Brain microvascular endothelial cell (primary cell): ENCODE data around the gene ANP32A.

Experiments
- DNase-seq: peaks from one replicate; pipeline ENCODE4 v3.0.0-alpha.2; 2020
- H3K27ac ChIP-seq: fragments of 250-450 bp; sonication (Bioruptor Pico); 2 replicates; pipeline ENCODE4 v1.5.1; 2020; ENCODE audit warnings: mild to moderate bottlenecking, moderate library complexity
- H3K27me3 ChIP-seq: fragments of 250-450 bp; sonication (Bioruptor Pico); replicated peaks from 2 replicates; pipeline ENCODE4 v1.5.1; 2020; ENCODE audit warnings: mild to moderate bottlenecking
- H3K36me3 ChIP-seq: fragments of 250-450 bp; sonication (Bioruptor Pico); replicated peaks from 2 replicates; pipeline ENCODE4 v1.5.1; 2020; ENCODE audit warnings: mild to moderate bottlenecking
- H3K4me3 ChIP-seq: 2 replicates; pipeline ENCODE4 v1.5.1; 2011; ENCODE audit warnings: low read depth, mild to moderate bottlenecking, control low read depth, low read length, moderate library complexity
- in situ Hi-C: cut with HindIII; loops from 2 replicates; pipeline ENCODE4 v1.10.0; 2017; ENCODE audit warnings: low sequenced_read_pairs, low pct_ligation_motif_present
- TF ChIP-seq, protein P1 (sequence below): IDR thresholded peaks from 2 replicates; pipeline ENCODE4 v1.5.1; 2011; ENCODE audit warnings: low read depth, mild to moderate bottlenecking, moderate library complexity, low read length, control low read depth, inconsistent platforms; ENCODE audit errors: missing control alignments

ANP32A gene

DNA sequence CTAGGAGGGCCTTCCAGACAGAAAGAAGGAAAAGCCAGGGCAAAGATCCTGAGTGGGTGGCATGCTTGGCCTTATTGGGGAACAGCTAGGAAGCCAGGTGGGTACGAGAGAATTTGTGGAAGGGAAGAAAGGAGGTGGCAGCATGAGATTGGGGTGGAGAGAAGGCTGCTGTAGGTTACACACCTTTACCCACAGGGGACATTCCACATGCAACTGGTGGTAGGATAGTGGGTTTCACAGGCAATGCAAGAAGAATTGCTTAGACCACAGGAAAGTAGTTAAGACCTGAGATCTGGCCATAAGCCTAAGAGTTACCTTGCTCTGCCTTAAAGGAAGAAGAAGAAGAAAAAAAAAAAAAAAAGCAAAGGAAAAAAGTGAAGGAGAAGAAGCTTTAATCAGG lies 19.8 kb downstream of the ANP32A start:
- in situ Hi-C loops: no loop called here

DNA sequence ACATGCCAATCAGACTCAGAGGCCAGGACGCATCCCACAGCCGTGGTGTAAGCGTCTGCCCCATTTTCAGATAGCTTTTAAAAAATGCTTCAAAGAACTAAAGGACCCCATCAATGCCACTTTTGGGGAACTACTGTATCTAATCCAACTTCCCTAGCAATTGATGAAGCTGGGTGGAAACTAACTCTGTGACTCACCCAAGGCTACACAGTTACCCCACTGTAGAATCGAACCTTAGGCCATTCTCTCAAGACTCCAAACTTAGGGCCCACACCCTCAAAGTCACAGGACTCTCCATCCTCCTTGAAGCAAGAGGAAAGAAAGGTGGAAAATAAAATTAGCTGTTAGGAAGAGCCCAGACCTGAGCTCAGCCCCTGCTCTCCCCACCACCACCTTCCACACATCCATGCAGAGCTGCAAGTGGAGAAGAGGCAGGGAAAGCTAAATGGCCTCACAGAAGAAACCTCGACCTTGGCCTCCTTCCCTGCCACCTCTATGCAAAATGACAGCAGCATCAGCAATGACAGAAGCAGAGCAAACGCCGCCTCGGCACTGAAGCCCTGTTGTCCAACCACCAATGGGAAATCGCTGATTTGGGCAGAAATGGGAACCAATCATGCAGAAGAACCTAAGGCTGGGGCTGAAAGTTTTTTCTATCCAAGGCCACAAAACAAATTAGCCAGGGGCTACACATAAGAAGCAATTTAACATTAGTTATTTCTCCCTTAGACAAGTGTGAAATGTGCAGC lies 22.2 kb downstream of the ANP32A start:
- no peak overlapping the region for H3K4me3 ChIP-seq
- TF ChIP-seq, protein P1, sequence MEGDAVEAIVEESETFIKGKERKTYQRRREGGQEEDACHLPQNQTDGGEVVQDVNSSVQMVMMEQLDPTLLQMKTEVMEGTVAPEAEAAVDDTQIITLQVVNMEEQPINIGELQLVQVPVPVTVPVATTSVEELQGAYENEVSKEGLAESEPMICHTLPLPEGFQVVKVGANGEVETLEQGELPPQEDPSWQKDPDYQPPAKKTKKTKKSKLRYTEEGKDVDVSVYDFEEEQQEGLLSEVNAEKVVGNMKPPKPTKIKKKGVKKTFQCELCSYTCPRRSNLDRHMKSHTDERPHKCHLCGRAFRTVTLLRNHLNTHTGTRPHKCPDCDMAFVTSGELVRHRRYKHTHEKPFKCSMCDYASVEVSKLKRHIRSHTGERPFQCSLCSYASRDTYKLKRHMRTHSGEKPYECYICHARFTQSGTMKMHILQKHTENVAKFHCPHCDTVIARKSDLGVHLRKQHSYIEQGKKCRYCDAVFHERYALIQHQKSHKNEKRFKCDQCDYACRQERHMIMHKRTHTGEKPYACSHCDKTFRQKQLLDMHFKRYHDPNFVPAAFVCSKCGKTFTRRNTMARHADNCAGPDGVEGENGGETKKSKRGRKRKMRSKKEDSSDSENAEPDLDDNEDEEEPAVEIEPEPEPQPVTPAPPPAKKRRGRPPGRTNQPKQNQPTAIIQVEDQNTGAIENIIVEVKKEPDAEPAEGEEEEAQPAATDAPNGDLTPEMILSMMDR: no peak
- no peak overlapping the region for H3K27ac ChIP-seq
- DNase-seq: no peak
- in situ Hi-C loops: no loop called here
- no peaks in the 10 kb centered on the region for H3K36me3 ChIP-seq
- no peaks in the 10 kb centered on the region for H3K27me3 ChIP-seq

More for the DNA sequence above, 19.8 kb downstream of the ANP32A start:
- DNase-seq: no peak
- Histone ChIP-seq H3K4me3 (no peak overlapping the region), H3K36me3 (no peaks in the 10 kb centered on the region), H3K27me3 (no peaks in the 10 kb centered on the region), H3K27ac (no peak overlapping the region)
- TF ChIP-seq, protein P1: no peak

DNA sequence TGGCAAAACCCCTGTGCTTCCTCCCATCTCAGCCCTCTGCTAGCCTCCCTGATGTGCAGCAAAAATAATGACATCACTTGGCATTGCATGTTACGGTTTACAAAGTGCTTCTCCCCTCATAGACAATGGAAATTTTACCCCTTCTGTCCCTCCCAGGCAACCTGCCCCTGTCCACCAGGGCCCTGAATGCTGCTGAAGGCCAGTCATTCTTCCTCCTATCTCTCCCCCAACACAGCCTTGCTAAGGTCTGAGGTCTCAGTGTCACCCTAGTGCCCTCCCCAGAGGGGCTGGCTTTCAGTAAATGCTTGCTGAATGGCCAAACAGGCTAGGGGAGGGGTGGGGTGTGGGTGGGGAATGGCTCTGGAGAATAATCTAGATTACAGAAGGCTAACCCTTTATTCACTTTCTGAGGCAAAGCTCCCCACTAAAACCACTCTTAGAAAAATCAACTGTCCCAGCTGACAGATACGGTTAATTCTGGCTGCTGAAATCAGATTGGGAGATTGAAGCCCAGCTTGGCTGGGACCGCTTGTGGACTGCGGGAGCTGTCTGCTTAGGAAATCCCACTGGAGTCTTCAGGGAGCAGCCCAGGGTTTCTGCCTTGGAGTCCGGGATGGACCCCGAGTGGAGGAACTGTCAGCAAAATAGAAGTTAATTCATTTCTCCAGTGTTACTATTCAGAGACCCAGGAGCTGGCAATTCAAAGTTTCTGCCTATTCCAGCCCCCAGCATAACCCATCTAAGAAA lies 22.9 kb downstream of the ANP32A start:
- H3K4me3 ChIP-seq: no peak overlapping the region
- no peaks in the 10 kb centered on the region for H3K36me3 ChIP-seq
- H3K27ac ChIP-seq: no peak overlapping the region
- in situ Hi-C loops: no loop called here
- no peaks in the 10 kb centered on the region for H3K27me3 ChIP-seq
- DNase-seq: no peak
- TF ChIP-seq, protein P1: no peak

DNA sequence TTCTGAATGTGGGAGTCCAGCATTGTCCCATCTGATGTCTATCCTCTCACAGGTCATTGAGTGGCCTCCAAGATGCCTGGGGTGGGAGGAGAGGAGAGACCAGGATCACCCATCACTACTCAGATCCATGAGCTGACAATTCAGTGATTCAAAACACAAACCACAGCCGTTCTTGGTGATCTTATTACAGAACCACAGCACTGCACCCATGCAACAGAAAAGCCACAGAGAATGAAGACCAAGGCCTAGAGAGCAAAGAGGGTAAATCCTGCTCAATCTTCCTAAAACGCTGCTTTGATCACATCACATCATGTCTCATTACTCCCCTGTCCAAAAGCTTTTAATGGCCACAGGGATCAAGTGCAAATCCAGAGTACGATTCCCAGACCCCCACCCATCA lies 23.5 kb downstream of the ANP32A start:
- Histone ChIP-seq H3K36me3 (no peaks in the 10 kb centered on the region), H3K27me3 (no peaks in the 10 kb centered on the region), H3K4me3 (no peak overlapping the region), H3K27ac (no peak overlapping the region)
- DNase-seq: no peak
- in situ Hi-C loops: no loop called here
- TF ChIP-seq, protein P1: no peak

DNA sequence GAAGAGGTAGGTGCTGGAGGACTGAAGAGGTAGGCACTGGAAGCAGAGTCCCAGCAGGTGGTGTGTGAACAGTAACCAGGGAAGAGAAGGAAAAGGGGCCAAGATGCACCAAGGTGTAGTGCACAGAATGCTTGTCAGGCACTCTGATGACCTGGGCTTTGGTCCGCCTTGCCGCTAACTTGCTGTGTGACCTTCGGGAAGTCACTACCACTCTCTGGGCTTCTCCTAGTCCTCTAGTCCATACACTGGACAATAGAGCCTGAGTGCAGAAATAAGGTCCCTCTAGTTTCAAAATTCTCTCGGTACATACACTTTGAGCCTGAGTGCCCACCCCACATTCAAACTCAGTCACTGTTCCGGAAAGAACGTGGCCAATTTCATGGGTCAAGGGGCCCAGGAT lies 24.1 kb downstream of the ANP32A start:
- Histone ChIP-seq H3K27me3 (no peaks in the 10 kb centered on the region), H3K27ac (no peak overlapping the region), H3K36me3 (no peaks in the 10 kb centered on the region), H3K4me3 (no peak overlapping the region)
- TF ChIP-seq, protein P1: no peak
- DNase-seq: no peak
- in situ Hi-C loops: no loop called here
